ENCODE results near the gene LLGL2.

- TF ChIP-seq EP300 (IDR thresholded peaks at IDR 0.05) (no peak), CTCF (IDR thresholded peaks at IDR 0.05) (no peak), POLR2AphosphoS5 (IDR thresholded peaks at IDR 0.05) (no peak), POLR2A (IDR thresholded peaks at IDR 0.05) (no peak)
Observed at GRCh38 chr17:75475851-75476250, 49.6 kb upstream of the LLGL2 start.

Data from stomach (tissue), 4 donors.